HepG2 (cell line): ENCODE measurements around the gene SNRPN. TPM values are rescaled to one million over a fixed set of nuclear protein-coding genes. Genes with fewer than 3 reads are reported as not detected.
"Not testable (repeated sequence)": the region's sequence is repeated elsewhere in the genome, so short reads cannot be mapped to it uniquely, and the experiment has no call there.

Experiments used
- ATAC-seq: fragments of 200-7000 bp; cut with Tn5 transposase; 3 replicates; pipeline ENCODE4 v1.9.1; 2020; ENCODE audit warnings: mild to moderate bottlenecking, moderate library complexity
- BruUV-seq: library from RNA; stranded (reverse); fragments of 400-500 nt; replicated peaks from 2 replicates; lab custom pipeline; 2021; lab: Mats Ljungman, UMichigan
- CTCF ChIA-PET: fragments of 300-600 bp; formaldehyde crosslinking; extraction: SDS; loops from one replicate; lab custom pipeline; 2021; ENCODE audit warnings: low total read pairs, inconsistent platforms, low intra/inter-chr PET ratio; lab: Yijun Ruan, JAX
- POLR2A ChIA-PET: fragments of 350-600 bp; sonication (Branson Sonifier 250); formaldehyde crosslinking; loops from one replicate; lab custom pipeline; 2020; ENCODE audit warnings: antibody characterized with exemption, inconsistent platforms; lab: Yijun Ruan, JAX
- DNase-seq: peaks from one replicate; pipeline ENCODE4 v3.0.0-alpha.2; 2015; ENCODE audit warnings: low spot score
- FAIRE-seq: peaks from 3 replicates; lab custom pipeline; 2011; peaks lifted over from hg19 to GRCh38; lab: Jason Lieb, UNC
- H2AFZ ChIP-seq: one replicate; pipeline ENCODE4 v1.6.1; 2011; ENCODE audit warnings: low read length, inconsistent platforms
- H3K27ac ChIP-seq: fragments of 300-600 bp; 3 replicates; pipeline ENCODE4 v1.8.0; 2011; ENCODE audit warnings: mixed run types, mild to moderate bottlenecking, mixed read lengths, low read length, inconsistent platforms; ENCODE audit not compliant: insufficient read depth; ENCODE audit errors: extremely low read length
- H3K27me3 ChIP-seq, 2 experiments: fragments of 200-600 bp in 1 of 2; 2 replicates in 1 of 2; 3 replicates in 1 of 2; pipeline versions ENCODE4 v1.6.0 to v1.8.0; 2011; ENCODE audit warnings: low read length in 2 of 2, mild to moderate bottlenecking in 2 of 2, moderate library complexity in 2 of 2, inconsistent platforms in 1 of 2; ENCODE audit not compliant: insufficient read depth in 2 of 2, control insufficient read depth in 1 of 2
- H3K36me3 ChIP-seq, 2 experiments: fragments of 200-600 bp in 1 of 2; replicated peaks in 1 of 2; 2 replicates in 1 of 2; 3 replicates in 1 of 2; pipeline versions ENCODE4 v1.5.1 to v1.8.0; 2011; ENCODE audit warnings: low read length in 2 of 2, inconsistent platforms in 1 of 2; ENCODE audit not compliant: insufficient read depth in 2 of 2, control insufficient read depth in 1 of 2
- H3K4me1 ChIP-seq: 2 replicates; pipeline ENCODE4 v1.5.1; 2012; ENCODE audit warnings: low read length, inconsistent platforms; ENCODE audit not compliant: insufficient read depth
- H3K4me2 ChIP-seq: 2 replicates; pipeline ENCODE4 v1.6.0; 2011; ENCODE audit warnings: low read depth, low read length, inconsistent platforms
- H3K4me3 ChIP-seq, 3 experiments: fragments of 200-600 bp in 1 of 3; sonication (generic), shearing (Covaris generic) in 1 of 3; replicated peaks in 1 of 3; 2 replicates each; pipeline ENCODE4 v1.5.1; 2011 to 2016; ENCODE audit warnings: low read length in 3 of 3, inconsistent platforms in 2 of 3, low read depth in 2 of 3, mild to moderate bottlenecking in 2 of 3, control low read depth in 1 of 3, mixed read lengths in 1 of 3; ENCODE audit not compliant: insufficient read depth in 1 of 3
- H3K79me2 ChIP-seq: one replicate; pipeline ENCODE4 v1.6.1; 2011; ENCODE audit warnings: low read length, inconsistent platforms; ENCODE audit not compliant: insufficient read depth
- H3K9ac ChIP-seq: 2 replicates; pipeline ENCODE4 v1.6.0; 2011; ENCODE audit warnings: mild to moderate bottlenecking, low read depth, low read length, inconsistent platforms; ENCODE audit not compliant: insufficient read depth
- H3K9me3 ChIP-seq: 2 replicates; pipeline ENCODE4 v1.5.1; 2012; ENCODE audit warnings: mild to moderate bottlenecking, low read length
- H4K20me1 ChIP-seq: 2 replicates; pipeline ENCODE4 v1.6.0; 2011; ENCODE audit warnings: inconsistent platforms, mild to moderate bottlenecking, low read length, moderate library complexity; ENCODE audit not compliant: insufficient read depth
- ASH2L ChIP-seq: fragments of 300-600, 200-600 bp; sonication (generic); IDR thresholded peaks from 2 replicates; pipeline ENCODE4 v1.7.0; 2017; ENCODE audit warnings: low read depth, mild to moderate bottlenecking, moderate library complexity, mixed read lengths, low read length; ENCODE audit not compliant: insufficient read length
- HNF4A ChIP-seq: sonication (generic); formaldehyde crosslinking; IDR thresholded peaks from 2 replicates; pipeline ENCODE4 v1.4.0; 2020; ENCODE audit warnings: missing genetic modification reagents
- MBD4 ChIP-seq: IDR thresholded peaks from 2 replicates; pipeline ENCODE4 v1.6.1; 2012; ENCODE audit warnings: low read length, inconsistent platforms, borderline replicate concordance
- MTA3 ChIP-seq: sonication (generic); formaldehyde crosslinking; IDR thresholded peaks from 2 replicates; pipeline ENCODE4 v1.4.0; 2020; ENCODE audit warnings: missing genetic modification reagents
- PITX1 ChIP-seq: sonication (generic); formaldehyde crosslinking; IDR thresholded peaks from 2 replicates; pipeline ENCODE4 v1.5.1; 2020; ENCODE audit warnings: mild to moderate bottlenecking, missing genetic modification reagents
- RCOR2 ChIP-seq: IDR thresholded peaks from 2 replicates; pipeline ENCODE4 v1.6.1; 2016; ENCODE audit warnings: missing biosample characterization, missing genetic modification reagents
- RNF219 ChIP-seq: sonication (generic); formaldehyde crosslinking; IDR thresholded peaks from 2 replicates; pipeline ENCODE4 v1.5.0; 2020; ENCODE audit warnings: mild to moderate bottlenecking, missing genetic modification reagents
- ZBTB38 ChIP-seq: sonication (generic); formaldehyde crosslinking; IDR thresholded peaks from 2 replicates; pipeline ENCODE4 v1.5.1; 2020; ENCODE audit warnings: mild to moderate bottlenecking, missing genetic modification reagents
- ZNF20 ChIP-seq: sonication (generic); formaldehyde crosslinking; IDR thresholded peaks from 2 replicates; pipeline ENCODE4 v1.4.0; 2020; ENCODE audit warnings: mild to moderate bottlenecking, moderate library complexity, missing genetic modification reagents
- ZNF761 ChIP-seq: sonication (generic); formaldehyde crosslinking; conservative IDR thresholded peaks from 2 replicates; pipeline ENCODE4 v1.4.0; 2020; ENCODE audit warnings: mild to moderate bottlenecking, missing genetic modification reagents
- WGBS: methylation state at CpG from one replicate; pipeline ENCODE4 v1.1.6; 2017; ENCODE audit warnings: low lambda C conversion rate; 5-methylcytosine and 5-hydroxymethylcytosine counted together
- in situ Hi-C: cut with HindIII; loops from 2 replicates; pipeline ENCODE4 v1.10.0; 2017; ENCODE audit warnings: low pct_unique_long_range_greater_than_20kb; ENCODE audit not compliant: extremely low pct_ligation_motif_present
- intact Hi-C: fragments of 100-400 bp; cut with micrococcal nuclease; formaldehyde crosslinking; loops from one replicate; pipeline ENCODE4 v1.10.0; 2022; ENCODE audit not compliant: unreplicated experiment
- polyA plus RNA-seq, 8 experiments: library from polyadenylated mRNA; depleted of rRNA in 3 of 8; stranded (reverse) in 7 of 8; unstranded in 1 of 8; fragments of >200 nt; fragmentation: Illumina TruSeq in 4 of 8; extraction: Trizol in 4 of 8; gene quantifications; 2 replicates each; pipeline versions ENCODE4 v1.2.1 to v1.2.3, GENCODE V29; 2011 to 2016; ENCODE audit warnings: low read depth in 4 of 8, missing spikeins in 1 of 8, mixed read lengths in 1 of 8; ENCODE audit not compliant: insufficient read depth in 1 of 8
- total RNA-seq, 5 experiments: library from RNA; depleted of rRNA; stranded (reverse); fragments of >200 nt; fragmentation: Illumina TruSeq; extraction: Trizol; gene quantifications; 2 replicates each; pipeline ENCODE4 v1.2.3, GENCODE V29; 2016; ENCODE audit warnings: low read depth in 1 of 5

SNRPN gene
- total and polyA plus RNA-seq, 2 of the 13 experiments (the other 11 are each of a cell fraction or from before 2014, with no cell fraction given), result 133 to 212 TPM

DNA sequence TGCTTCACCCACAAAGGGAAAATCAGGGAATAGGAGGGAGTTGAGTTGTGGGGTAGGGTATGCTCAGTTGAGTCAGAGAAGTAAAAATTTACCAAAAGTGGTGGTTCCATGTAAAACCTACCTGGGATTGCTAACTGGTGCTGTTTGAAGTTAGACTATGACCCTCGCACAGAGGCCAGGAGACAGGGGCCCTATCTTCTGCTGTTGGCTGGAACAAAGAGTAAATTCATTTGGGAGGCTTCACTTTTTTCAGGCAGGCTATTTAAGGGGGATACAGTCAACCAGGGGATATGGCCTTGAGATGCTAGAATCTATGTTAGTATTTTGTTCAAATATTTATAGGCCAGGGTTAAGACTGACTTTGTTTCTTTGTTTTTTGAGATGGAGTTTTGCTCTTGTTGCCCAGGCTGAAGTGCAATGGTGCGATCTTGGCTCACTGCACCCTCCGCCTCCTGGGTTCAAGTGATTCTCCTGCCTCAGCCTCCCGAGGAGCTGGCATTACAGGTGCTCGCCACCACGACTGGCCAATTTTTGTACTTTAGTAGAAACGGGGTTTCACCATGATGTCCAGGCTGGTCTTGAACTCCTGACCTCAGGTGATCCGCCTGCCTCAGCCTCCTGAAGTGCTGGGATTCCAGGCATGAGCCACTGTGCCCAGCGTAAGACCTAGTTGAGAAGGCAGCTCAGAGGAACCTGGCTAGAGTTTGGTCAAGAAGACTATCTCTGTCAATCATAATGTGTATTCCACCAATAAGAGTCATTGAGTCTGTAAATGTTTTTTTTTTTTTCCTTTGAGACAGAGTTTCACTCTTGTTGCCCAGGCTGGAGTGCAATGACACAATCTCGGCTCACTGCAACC lies 22.7 kb upstream of the SNRPN start (continued):
- TF ChIP-seq RCOR2 (CRISPR knock-in tag) (0 out of 2 replicates have a peak, but pooled peaks have one; percentile 31), PITX1 (CRISPR knock-in tag) (peak; percentile 16; the same call in 1 of the 2 replicates), ASH2L (peak; percentile 43), HNF4A (CRISPR knock-in tag) (peak; percentile 87)

DNA sequence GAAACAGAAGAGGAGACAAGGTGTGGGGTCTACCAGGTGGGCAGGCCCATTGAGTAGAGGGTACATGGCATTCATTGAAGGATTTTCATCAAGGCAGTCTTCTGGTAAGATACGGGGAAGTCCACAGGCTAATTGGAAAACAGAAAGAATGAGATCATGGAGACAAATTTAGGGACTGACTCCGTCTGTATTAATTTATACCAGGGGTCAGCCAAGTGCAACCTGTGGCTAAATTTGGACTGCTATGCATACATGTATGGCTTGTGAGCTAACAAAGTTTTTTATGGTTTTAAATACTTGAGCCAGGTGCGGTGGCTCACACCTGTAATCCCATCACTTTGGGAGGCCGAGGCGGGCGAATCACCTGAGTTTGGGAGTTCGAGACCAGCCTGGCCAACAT lies 21.1 kb upstream of the SNRPN start:
- Histone ChIP-seq H4K20me1 (no peaks in the 10 kb centered on the region), H3K9ac (no peak overlapping the region), H3K4me3 (no peak overlapping the region), H3K27me3 (no peaks in the 10 kb centered on the region), H2AFZ (no peak overlapping the region), H3K4me1 (peaks cover 31% of the 10 kb centered on the region), H3K4me2 (no peak overlapping the region), H3K9me3 (peaks cover 64% of the 10 kb centered on the region), H3K27ac (no peak overlapping the region), H3K36me3 (no peaks in the 10 kb centered on the region), H3K79me2 (no peaks in the 10 kb centered on the region)
- in situ Hi-C loops (no loop called here), intact Hi-C loops (no loop called here)
- WGBS, result 80% methylated on average over 7 of the region's 7 CpGs
- no peak for TF ChIP-seq RNF219 (CRISPR knock-in tag)
- TF ChIP-seq ZNF761, result no peak
- no peak for TF ChIP-seq MBD4
- no peak for TF ChIP-seq ZNF20 (CRISPR knock-in tag)
- no peak for TF ChIP-seq ZBTB38 (CRISPR knock-in tag)
- no peak for TF ChIP-seq MTA3
- no peak for ATAC-seq
- no TSS peak for BruUV-seq
- no peak for FAIRE-seq
- CTCF ChIA-PET, result no interaction called here
- no peak for DNase-seq
- POLR2A ChIA-PET, result interaction anchor here (1.4 kb wide), 1 partner anchor 21 kb away, joined by 4 read pairs; the partner anchor contains the start of genes SNRPN and SNURF

DNA sequence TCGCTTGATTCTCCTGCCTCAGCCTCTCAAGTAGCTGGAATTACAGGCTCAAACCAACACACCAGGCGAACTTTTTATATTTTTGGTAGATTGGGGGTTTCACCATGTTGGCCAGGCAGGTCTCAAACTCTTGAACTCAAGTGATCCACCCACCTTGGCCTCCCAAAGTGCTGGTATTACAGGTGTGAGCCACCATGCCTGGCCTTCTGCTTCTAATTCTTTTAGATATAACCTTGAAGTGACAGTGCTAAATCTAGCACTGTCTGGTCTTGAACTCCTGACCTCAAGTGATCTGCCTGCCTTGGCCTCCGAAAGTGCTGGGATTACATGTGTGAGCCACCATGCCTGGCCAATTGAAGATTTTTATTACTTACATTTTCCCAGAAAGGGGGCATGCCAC lies 16.6 kb upstream of the SNRPN start:
- in situ Hi-C loops, H3K4me2 ChIP-seq, POLR2A ChIA-PET, H3K9ac ChIP-seq, ATAC-seq, FAIRE-seq, intact Hi-C loops, H3K4me3 ChIP-seq, BruUV-seq, H2AFZ ChIP-seq, H3K27me3 ChIP-seq, H3K79me2 ChIP-seq, H3K4me1 ChIP-seq, H3K36me3 ChIP-seq, H3K27ac ChIP-seq, CTCF ChIA-PET, DNase-seq, H4K20me1 ChIP-seq: not testable (repeated sequence)
- peaks cover 77% of the 10 kb centered on the region for H3K9me3 ChIP-seq
- 32% methylated on average over 3 of the region's 3 CpGs for WGBS
